Lower leg skin (tissue), 4 donors: ENCODE results near the gene PACSIN3. TPM values are rescaled to one million over a fixed set of nuclear protein-coding genes. Genes with fewer than 3 reads are reported as not detected.

Source experiments
- DNase-seq, 2 donors: peaks; one replicate each; pipeline ENCODE4 v3.0.0-alpha.2; 2019; ENCODE audit warnings: low spot score in 2 of 2
- H3K4me3 ChIP-seq: fragments of 200-600 bp; sonication (generic); 2 replicates; pipeline ENCODE4 v1.5.1; 2017; ENCODE audit warnings: mild to moderate bottlenecking, low read depth; ENCODE audit not compliant: poor library complexity, severe bottlenecking
- CTCF ChIP-seq, 3 donors: fragments of 450-650 bp; IDR thresholded peaks; one replicate each; pipeline ENCODE4 v1.5.1; 2016; ENCODE audit warnings: antibody characterized with exemption in 3 of 3, mild to moderate bottlenecking in 3 of 3, moderate library complexity in 2 of 3
- POLR2A ChIP-seq, 2 donors: fragments of 450-650 bp; IDR thresholded peaks; one replicate each; pipeline ENCODE4 v1.6.1; 2016 to 2017; ENCODE audit warnings: antibody characterized with exemption in 2 of 2, mild to moderate bottlenecking in 1 of 2, moderate library complexity in 1 of 2
- WGBS, 2 donors: methylation state at CpG; one replicate each; pipeline ENCODE4 v1.1.5; 2018; 5-methylcytosine and 5-hydroxymethylcytosine counted together
- intact Hi-C: fragments of 100-400 bp; cut with DNase I; formaldehyde crosslinking; loops from one replicate; pipeline ENCODE4 v1.15.0; 2023; ENCODE audit warnings: low total_unique reads
- total RNA-seq, 4 donors: library from RNA; depleted of rRNA; stranded (reverse); fragments of >200 nt; gene quantifications; one replicate each; pipeline ENCODE4 v1.1.0, GENCODE V29; 2016

The PACSIN3 gene
- total RNA-seq, 4 donors from 2014 or later: 47.7 to 73.5 (median 58.4) TPM

GRCh38 chr11:47152126-47152952 lies 33.9 kb downstream of the PACSIN3 start:
- 84 to 89% methylated on average over 16 of the region's 16 CpGs for WGBS, 2 donors
- TF ChIP-seq POLR2A (IDR thresholded peaks at IDR 0.05): no peak
- DNase-seq: no peak
- intact Hi-C loops: no loop called here
- no peak overlapping the region for H3K4me3 ChIP-seq

DNA sequence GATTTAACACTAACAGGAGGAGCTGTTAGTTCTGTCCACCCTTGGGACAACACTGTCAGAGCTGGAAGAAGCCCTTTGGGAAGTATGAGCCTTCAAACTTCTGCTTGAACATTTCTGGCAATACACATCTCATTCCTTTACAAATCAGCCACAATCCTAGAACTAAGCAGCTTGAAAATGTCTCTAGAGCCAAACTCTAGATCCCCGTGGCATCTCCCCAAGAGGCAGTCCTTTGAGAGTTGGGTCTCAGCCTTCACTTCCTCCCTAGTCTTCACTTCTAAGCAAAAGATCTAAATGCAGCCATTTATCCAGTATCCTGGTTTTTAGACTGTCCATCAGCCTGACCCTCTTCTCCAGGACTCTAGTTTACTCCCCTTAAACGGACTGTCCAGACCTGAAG lies 36.5 kb downstream of the PACSIN3 start:
- 43 to 49% methylated on average over 2 of the region's 2 CpGs for WGBS, 2 donors
- TF ChIP-seq CTCF (IDR thresholded peaks at IDR 0.05): no peak
- TF ChIP-seq POLR2A (IDR thresholded peaks at IDR 0.05): no peak

DNA sequence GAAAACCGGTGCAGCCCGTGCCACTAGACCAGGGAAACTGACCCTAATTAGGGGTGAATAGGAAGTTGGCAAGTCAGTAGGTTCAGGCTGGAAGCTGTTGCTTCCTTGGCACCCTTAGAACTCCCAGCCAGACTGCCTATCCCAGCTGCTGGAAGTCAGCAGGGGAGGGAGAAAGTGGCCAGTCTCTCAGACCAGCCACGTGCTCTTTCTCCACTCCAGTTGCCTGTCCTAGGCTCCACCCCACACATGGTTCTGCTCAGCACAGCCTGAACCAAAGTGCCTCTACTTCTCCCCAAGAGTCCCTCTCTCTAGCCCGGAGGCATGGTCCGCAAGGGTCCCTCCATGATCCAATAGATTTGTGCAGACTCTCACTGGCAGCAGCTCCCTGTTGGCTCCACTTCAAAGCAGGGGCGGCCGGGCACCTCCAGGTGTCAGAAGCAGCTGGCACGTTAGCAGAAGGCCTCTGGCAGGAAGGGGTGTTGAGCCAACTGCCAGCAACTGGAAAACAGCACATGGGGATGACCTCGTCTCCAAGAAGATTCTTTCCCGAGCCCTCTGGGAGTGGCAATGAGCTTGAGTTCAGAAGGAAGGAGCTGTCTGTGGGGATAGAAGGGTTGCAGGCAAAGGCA lies 37.2 kb downstream of the PACSIN3 start:
- no peak for DNase-seq
- WGBS, 2 donors: 21 to 25% methylated on average over 10 of the region's 10 CpGs
- intact Hi-C loops: no loop called here
- TF ChIP-seq POLR2A (IDR thresholded peaks at IDR 0.05): no peak
- no peak for TF ChIP-seq CTCF (IDR thresholded peaks at IDR 0.05)
- no peak overlapping the region for H3K4me3 ChIP-seq

More for the DNA sequence above, 36.5 kb downstream of the PACSIN3 start:
- intact Hi-C loops: no loop called here
- H3K4me3 ChIP-seq: no peak overlapping the region
- no peak for DNase-seq

- 85 to 89% methylated on average over 4 of the region's 4 CpGs for WGBS, 2 donors
- TF ChIP-seq CTCF (IDR thresholded peaks at IDR 0.05): no peak
- no peak for TF ChIP-seq POLR2A (IDR thresholded peaks at IDR 0.05)
- H3K4me3 ChIP-seq: no peak overlapping the region
- intact Hi-C loops: no loop called here
- no peak for DNase-seq
These were observed 38.0 kb downstream of the PACSIN3 start for GRCh38 chr11:47148270-47148669.

DNA sequence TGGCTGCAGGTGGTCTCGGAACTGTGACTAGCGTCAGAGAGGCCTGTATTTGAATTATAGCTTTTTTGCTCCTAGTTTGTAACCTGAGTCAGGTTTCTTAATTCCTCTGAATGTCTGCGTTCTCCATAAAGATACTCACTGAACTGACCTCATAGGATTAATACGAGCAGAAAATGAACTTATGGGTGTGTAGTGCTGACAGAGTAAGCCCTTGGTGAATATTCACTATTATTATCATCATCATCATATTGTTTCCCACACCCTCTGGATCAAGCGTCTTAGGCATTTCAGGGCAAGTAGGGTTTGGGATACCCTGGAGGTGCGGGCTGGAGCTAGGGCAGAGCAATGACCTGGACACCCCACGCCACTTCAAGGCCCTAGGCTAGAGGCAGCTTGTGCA lies 38.6 kb downstream of the PACSIN3 start:
- no peak overlapping the region for H3K4me3 ChIP-seq
- TF ChIP-seq POLR2A (IDR thresholded peaks at IDR 0.05): no peak
- no peak for TF ChIP-seq CTCF (IDR thresholded peaks at IDR 0.05)
- no peak for DNase-seq
- intact Hi-C loops: no loop called here
- WGBS, 2 donors: 80 to 86% methylated on average over 7 of the region's 7 CpGs

- no peak for DNase-seq
- no peak overlapping the region for H3K4me3 ChIP-seq
- TF ChIP-seq POLR2A (IDR thresholded peaks at IDR 0.05) (no peak), CTCF (IDR thresholded peaks at IDR 0.05) (no peak)
- intact Hi-C loops: no loop called here
- WGBS, 2 donors: 67 to 89% methylated on average over 2 of the region's 2 CpGs
These were observed 39.0 kb downstream of the PACSIN3 start for GRCh38 chr11:47147250-47147649.
